DMS 273 (cell line): ENCODE results near the gene INTS6.
A peak's percentile ranks its signal among the peaks of the same experiment; 100 is the strongest.

ENCODE experiments used
- DNase-seq: peaks from one replicate; lab custom pipeline; 2025; ENCODE audit not compliant: unreplicated experiment; lab: John Stamatoyannopoulos, UW

INTS6 gene

DNA sequence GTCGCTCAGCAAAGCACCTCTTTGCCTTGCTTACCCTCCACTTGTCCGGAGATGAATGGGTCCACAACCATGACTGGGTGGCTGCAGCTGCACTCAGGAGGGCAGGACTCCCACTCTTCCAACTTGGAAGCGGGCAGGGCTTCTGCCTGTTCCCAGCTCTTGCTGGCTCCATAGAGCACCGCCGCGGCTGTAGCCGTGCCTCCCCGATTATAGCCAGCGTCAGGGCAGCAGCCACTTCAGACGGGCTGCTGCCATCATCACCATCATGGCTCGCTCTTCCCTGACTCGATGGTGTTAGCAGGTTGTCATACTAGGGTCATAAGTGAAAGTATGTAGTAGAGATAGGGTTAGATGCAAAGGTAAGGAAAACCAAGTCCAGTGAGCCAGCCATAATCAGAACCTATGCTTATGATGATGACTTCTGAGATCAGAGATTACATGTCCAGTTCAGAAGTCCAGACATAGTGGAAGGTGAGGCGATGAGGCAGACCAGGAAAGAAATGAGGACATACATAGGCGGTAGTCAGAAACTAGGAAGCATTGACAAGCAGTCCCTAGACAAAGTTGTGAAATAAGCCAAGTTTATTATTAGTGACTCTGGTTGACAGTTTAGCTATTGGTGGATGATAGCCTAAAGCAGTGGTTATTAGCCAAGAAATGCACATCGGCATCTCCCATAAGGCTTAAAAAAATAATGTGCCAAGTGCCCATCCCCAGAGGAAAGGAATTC is 4.4 kb upstream of the INTS6 start:
- no peak for DNase-seq

DNA sequence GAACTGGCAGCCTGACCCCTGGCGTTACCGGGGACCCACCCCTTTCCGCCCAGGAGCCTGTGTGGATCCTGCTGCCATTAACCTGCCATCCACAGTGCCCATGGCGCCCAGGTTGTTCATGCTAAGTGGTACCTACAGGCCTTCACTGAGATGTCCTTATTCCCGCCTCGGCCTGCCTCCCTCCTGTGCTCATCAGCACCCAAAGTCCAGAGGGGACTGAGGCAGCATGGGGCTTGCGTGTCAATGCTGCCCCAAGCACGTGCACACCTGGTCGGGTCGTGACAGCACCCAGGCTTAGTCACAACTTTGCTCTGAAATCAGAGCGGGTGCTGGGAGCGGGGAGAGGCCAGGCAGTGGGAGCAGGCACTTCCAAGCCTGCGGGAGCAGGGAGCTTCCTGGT is 3.7 kb upstream of the INTS6 start:
- no peak for DNase-seq

DNA sequence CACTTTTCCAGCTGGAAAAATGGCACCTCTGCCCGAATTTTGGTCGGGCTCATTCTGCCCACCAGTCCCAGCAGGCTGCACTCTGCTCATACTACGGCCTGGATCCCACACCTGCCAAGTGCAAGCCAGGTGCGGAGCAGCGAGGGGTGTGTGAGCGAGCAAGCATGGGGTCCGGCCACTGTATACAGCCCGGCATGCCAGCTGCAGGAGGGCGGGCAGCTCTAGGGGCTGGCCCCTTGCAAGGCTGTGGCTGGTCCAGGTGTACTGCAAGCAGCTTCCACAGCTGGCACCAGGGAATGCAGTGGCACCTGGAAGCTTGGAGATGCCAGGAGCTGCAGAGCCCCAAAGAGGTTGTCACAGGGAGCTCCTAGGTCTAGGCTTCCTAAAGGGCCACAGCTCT is 2.7 kb upstream of the INTS6 start:
- no peak for DNase-seq

DNA sequence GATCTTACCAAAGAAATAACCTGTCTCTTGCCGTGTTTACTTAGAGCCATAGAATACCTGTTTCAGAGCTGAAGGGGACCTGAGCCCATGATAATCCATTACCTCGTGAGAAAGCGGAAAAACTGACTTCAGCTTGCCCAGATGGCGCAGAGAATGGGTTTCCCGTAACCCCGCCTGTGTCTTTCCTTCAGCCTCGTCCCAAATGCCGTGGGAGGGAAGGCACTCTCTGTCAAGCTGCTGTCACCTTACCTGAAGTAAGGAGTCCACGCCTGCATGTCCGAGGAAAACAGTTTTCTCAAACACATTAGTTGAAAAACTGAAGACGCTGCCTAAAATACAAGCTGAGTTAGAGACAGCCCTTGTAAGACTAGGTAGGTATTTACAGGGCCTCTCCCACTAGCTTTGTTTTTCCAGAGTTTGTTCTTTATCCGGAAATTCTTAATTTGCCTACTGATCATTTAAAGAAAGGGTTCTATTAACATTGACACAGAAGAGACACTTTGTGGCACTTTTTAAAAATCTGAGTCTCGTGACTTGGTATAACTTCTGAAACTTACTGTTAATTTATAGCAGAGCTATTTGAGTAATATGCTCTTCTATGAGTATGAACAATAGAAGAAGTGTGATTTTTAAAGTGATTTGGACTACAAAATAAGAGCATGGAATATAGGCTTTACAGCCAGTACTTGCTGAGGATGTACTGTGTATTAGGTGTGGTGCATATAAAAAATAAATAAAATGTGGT is 1.3 kb upstream of the INTS6 start:
- DNase-seq, result peak; percentile 64

DNA sequence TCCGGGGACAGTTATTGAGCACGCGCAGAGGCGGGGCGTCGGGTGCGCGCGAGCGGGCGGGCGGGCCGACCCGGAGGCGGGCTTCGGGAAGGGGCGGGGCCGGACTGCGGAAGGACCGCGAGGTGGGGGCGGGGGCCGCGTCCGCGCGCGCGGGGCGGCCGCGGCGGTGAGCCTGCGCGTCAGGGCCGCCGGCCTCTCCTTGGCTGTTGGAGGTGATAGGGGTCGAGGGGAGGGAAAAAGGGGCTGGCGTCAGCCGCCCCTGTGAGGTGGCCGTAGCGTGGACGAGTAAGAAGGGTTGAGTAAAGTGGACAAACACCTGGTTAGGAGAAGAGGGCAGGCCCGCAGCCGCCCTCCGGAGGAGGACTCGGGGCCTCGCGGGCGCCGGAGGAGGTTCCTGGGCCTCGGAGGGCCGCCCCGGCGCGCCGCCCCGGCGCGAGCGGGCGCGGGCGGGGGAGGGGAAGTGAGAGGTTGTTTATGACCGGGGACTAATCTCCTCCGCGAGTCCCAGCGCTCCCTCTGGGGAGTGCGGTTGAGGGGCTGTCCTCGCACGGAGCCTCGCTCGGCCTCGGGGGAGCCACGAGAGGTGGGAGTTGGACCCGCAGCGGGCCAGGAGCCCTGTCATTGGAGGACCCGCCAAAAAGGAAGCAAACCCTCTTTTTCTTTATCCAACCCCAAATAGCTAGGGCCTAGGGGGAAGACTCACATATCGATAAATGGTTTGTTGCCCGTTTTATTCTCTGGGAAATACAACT is 547 bp upstream of the INTS6 start:
- DNase-seq, result peak; percentile 85

DNA sequence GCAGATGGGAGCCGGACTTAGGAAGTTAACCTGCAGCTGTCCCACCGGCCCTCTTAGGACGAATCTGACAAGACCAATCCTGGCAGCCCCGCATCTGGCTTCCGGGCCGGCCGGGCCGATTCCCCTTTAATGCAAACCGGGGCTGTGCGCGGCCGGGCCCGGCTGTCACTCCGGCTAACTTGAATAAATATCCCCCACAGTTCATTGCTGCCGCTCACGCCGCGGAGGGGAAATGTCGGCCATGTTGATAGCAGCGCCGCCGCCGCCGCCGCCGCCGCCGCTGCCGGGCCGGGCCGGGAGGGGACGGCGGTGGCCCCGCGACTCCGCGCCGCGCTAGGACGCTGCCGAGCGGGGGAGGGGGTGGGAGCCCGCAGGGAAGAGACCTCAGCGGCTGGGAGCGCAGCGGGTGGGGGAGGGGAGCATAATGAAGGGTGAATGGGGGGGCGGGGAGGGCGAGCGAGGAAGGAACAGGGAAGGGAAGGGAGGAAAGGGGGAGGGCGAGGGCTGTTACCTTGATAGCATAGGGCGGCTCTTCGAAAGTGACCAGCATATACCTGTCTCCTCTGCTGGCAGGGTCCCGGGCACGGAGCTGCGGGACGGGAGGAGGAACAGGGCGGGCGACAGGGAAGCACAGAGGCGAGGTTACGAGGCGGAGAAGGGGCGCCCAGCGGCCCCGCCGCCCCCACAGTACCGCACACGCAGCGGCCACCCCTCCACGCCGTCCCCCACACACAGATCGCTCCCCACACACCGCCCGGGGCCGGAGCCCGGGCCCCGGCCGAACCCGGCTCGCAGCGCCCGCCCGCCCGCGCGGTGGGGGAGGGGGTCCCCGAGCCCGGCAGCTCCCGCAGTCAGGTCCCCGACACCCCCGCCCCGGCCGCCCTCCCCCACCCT is 1.1 kb downstream of the INTS6 start:
- DNase-seq, result peak; percentile 84

DNA sequence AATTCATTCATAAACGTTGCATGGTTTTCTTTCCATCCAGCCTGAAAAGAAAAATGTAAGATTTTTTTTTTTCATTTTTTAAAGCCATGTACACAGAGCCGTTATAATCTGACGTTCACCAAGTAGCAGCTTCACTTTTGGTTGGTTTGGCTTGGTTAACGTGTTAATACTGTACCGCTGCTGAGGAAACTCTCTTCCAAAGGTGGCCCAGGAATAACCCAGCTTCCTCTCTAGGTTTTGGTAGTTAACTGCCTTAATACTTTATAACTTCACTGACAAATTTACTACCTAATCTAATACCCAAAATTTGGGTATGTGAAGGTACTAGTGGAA is 1.7 kb downstream of the INTS6 start:
- DNase-seq, result no peak

DNA sequence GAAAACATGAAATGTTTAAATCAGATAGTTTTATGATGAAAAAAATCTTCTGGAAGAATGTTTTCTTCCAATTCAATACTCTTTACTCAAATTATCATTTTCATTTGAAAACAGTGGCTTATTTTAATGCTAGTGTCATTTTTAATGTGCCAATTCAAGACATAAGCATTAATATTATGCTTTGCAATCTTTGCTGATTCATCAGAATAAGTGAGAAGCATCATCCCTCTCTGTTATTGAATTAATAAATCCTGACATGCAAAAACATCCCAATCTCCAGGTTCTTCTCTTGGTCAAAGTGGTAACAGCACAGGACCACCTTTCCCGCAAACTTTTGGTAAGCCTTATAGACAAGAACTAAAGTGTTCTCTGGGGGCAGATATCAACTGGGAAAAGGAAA is 3.8 kb downstream of the INTS6 start:
- no peak for DNase-seq

DNA sequence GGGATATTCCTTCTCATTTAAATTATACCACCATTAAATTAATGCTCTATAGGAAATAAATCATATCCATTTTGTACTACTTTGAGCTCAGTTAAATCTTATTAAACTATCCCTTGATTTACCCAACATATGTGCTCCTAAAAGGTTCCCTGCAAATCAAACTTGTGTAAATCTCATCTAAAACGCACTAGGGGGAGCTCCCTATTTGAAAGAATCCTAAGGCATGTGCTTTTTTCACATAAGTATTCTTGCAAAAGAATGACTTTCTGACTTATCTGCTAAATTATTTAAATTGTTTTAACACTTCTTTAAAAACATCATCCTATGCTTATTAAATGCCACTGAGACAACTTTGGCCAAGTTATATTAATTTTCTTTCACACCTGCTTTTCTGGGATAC is 7.9 kb downstream of the INTS6 start:
- DNase-seq, result peak; percentile 29

DNA sequence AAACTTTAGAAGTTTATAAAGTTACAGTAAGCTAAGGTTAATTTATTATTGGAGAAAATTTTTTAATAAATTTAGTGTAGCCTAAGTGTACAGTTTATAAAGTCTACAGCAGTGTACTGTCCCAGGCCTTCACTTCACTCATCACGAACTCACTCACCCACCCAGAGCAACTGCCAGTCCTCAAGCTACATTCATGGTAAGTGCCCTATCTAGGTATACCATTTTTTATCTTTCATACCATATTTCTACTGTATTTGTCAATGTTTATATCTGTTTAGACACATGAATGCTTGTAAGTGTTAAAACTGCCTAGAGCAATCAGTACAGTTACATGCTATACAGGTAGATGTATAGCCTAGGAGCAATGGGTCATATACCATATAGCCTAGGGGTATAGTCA is 12.5 kb downstream of the INTS6 start:
- DNase-seq, result no peak

DNA sequence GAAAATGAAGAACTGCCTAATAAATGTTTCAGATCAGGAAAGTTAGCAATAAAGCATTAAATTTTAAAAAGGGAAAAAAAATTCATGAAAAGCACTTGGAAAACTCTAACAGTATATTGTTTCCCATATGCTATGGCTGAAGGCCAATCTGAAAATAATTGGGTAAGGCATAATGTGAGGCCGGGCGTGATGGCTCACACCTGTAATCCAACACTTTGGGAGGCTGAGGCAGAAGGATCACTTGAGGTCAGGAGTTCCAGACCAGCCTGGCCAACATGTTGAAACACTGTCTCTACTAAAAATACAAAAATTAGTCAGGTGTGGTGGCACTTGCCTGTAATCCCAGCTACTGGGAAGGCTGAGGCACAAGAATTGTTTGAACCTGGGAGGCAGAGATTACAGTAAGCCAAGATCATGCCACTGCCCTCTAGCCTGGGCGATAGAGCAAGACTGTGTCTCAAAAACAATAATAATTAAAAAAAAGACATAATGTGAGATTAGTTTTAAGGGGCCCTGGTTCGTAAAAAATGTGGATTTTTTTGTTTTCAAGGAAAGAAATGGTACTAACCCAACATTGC is 15.2 kb downstream of the INTS6 start:
- peak; percentile 26 for DNase-seq

DNA sequence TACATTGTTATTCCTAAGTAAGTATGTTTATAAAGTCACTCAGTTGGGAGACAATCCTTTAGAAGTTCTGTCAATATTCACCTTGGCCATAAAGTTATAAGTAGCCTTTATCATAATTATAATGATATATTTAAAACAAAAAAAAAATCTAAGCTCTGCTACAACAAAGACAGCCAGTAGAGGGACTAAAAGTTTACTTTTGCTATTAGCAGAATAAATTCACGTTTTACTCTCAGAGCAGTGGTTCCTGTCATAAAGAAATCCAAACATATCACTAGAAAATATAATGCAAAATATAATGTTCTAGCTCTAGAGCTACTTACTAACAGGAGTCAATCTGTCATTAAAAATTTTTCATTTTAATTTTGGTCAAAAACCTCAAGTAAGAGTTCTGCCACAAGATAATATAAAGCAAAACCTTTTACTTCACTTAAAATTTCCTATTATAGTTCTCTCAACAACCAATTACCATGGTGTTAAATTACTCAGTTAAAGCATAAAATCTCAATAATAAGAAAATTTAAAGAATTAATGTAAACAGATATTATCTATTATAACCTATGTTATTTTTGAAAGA is 17.7 kb downstream of the INTS6 start:
- peak; percentile 29 for DNase-seq

DNA sequence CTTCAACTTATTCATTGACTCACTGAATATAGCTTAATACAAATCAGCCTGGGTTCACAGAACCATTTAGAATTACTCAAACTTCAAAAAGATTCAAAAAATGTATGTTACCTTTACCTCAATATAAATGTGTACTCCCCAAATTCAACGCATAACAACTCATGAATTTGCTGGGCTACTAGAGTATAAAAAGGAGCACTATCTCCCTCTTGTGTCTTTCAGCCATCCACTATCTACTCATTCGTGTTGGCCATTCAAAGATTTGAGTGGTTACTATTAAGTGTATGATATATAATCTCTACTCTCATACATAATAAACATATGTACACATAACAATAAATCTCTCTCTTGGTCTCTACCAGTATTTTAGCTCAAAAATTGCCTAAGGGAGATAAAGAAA is 20.3 kb downstream of the INTS6 start:
- DNase-seq, result no peak

DNA sequence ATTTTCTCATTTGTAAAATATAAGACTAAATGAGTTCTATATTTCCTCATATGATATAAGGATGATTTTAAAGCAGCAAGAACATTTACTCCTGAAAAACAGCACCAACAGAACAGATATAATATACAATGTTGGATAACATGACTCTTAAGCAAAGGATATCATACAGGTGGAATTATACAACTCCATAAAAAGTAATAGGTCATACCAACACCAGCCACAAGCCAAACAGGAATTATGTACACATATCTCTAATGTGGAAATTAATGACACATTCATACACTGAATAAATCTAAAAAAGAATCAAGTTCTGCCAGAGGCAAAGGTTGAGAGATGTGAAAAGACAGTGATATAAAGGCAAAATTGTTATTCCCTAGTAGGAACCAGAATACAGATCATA is 25.9 kb downstream of the INTS6 start:
- no peak for DNase-seq

DNA sequence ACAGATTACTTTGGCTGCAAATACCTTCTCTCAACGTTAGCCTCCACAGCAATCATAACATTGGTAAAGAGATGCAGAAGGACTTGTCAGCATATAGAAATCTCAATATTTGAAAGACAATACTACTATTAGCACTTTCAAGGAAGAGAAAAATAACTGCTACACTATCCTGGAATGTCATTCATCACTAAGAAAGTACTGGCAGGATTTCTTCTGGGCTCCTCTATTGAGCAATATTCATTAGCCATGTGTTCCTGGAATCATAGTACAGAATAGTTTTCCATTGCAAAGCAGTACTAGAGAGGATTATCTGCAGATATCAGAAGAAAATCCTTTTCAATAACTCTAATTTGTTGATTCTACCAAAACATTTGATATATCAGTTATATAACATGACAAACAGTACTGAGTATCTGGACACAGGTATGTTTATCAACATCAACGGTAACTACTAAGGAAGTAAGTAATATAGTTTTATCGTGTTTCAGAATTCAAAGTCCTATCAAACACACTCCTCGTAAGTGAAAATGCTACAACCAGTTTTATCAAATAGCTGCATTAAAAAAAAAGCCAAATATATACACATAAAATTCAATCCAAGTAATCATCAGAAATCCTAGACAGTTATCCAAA is 27.3 kb downstream of the INTS6 start:
- DNase-seq, result no peak

DNA sequence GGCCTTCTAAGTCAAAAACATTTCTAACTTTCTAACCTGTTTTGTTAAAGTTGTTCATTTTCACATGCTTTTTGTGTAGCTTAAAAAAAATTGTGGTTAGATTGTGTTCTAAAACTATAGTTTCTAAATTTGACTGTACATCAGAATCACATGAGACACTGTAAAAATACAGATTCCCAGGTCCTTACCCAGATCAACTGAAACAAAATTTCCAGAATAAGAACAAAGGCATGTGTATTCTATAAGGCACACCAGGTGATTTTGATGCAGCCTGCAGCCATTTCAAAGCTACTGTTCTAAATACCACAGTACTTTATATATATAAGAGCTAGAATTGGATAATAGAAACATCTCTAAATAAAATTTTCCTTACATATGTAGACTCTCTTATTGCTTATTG is 29.1 kb downstream of the INTS6 start:
- DNase-seq, result no peak

DNA sequence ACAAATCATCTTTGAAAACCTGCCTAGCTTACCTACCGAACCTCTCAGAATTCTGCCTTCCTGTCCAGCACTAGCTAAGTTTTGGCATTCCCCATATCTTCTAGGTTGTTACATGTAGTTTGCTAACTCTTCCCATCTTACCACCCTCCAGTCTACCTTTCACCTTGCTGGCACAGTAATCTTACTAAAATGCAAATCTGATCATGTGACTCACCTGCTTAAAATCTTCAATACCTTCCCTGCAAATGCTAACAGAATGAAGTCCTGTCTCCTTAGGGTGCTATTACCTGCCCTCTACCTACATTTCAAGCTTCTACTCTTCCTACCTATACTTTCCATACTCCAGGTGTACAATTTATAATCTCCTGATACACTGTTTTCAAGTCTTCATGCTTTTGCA is 30.4 kb downstream of the INTS6 start:
- no peak for DNase-seq

DNA sequence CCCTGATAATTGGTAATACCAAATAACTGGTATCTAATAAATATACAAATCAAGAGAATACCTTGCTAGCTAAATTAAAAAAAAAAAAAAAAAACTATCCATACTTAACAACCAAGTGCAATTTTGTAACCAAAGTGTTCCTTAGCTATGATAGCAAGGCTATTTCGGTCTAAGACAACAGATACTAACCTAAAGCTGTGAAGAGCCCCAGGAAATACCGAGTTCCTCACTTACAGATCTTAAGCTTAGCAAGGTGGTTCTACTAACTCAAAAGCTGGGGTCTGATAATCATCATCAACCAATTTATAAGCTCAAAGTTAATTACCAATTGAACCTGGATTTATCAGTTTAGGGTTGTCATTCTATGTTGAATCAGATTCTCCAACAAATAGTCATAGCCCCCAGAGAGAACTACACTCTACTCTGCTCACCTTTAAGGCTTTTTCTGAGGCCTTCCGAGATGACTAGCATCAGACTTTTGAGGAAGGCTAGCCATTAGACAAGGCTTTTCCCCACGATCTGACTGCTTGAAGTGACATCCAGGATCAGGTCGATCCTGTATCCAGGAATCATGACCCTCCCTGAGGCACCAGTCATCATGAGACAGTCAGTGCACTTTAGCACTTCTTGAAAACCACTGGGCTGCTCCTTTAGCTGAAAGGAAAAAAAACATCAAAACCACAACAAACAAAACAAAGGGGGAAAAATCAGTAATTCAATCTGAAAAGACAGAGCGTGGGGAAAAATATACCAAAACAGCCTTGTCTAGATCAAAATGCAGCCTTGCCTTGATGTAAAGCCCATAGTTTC is 31.9 kb downstream of the INTS6 start:
- no peak for DNase-seq

DNA sequence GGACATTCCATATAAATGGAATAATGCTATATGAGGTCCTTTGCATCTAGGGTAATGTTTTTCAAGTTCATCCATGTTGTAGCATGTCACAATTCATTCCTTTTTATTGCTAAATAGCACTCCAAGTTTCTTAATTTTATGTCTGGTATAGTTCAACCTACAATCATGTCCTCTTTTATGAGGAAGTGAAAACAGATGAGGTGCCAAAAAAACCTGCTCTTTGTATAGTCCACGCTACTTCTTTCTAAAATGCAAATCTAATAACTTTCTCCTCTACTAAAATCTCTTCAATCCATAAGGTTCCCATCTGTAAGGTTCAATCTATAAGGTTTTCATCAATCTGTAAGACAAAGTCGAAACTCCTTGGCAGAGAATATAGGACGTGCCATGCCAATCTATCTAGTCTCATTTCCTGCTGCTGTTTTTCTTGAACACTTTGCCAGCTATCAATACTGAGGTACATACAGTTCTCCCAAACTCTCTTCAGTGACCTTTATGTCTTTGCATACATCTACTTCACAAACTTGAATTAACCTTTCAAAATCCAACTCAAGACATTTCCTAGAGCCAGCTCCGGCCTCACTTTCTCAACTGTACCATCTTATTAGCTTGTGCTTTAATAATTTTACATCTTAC is 33.7 kb downstream of the INTS6 start:
- DNase-seq, result no peak
